ENCODE data around the gene ZDHHC1.

Gene ZDHHC1, protein sequence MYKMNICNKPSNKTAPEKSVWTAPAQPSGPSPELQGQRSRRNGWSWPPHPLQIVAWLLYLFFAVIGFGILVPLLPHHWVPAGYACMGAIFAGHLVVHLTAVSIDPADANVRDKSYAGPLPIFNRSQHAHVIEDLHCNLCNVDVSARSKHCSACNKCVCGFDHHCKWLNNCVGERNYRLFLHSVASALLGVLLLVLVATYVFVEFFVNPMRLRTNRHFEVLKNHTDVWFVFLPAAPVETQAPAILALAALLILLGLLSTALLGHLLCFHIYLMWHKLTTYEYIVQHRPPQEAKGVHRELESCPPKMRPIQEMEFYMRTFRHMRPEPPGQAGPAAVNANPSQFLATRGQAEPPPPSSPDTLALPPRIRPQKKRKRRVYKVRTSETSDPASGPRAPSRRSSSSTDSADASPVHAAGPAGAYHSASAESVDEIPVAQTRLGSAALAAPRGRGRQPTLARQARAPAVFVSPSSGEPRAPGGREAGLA

DNA sequence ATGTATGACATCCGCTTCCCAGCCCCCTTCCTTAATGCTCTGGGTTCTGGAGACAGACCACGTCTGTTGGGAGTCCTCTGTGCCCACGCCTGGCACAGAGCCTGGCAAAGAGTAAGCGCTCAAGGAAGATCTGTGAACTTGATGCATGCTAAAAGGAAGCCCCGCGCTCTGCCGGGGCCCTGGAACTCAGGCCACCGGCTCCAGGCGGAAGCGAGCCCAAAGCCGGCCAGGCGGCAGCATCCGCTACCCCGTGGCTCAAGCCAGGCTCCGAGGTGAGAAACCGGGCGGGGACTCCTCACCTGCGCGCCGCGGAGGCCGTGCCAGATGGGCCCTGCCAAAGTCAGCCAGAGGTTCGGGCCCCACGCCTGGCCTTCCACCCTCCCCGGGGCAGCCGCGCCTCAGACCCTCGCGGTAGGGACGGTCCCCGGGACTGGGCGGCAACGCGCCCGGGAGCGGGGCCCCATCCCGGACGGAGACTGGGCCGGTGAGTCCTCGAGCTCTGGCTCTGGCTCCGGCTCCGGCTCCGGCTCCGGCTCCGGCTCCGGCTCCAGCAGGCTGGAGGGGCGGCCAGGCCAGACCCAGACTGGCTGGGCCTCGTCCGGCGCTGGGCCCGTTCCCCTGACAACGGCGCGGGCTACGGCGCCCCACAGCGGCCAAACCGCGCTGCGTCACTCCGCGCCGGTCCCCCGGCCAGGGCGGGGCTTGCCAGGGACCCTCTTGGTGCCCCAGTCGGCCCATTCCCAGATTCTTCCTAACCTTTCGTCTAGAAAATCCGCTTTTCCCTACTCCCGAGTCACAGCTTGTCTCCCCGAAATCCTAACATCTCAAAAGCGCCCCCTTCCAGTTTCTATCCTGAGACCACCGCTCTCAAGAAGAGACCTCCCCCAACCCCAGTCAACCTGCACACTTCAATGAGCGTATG lies at the start of gene ZDHHC1:
ZDHHC1 (minus strand) TSS at position 606 of the 922 bp plus-strand sequence. CDS start 8,702 bp downstream, outside the sequence.
- DNase-seq = peak; percentile 23

DNA sequence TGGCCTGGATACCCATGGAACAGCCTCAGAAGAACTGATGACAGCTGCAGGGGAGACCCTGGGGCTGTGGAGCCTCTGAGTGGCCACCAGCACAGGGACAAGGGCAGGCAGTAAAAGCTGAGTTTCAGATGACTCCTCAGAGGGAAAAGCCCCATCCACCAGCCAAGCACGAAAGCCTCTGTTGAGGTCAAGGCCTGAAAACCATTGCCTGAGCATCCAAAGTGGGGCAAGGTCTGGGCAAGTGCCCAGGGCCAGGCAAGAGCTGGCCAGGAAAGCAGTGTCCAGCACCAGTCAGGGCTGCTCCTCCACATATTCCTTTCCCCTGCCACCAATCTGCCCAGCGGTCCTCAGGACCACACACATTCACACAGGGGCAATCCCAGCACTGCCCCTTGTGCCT lies 48.3 kb upstream of the ZDHHC1 start:
- DNase-seq = no peak

DNA sequence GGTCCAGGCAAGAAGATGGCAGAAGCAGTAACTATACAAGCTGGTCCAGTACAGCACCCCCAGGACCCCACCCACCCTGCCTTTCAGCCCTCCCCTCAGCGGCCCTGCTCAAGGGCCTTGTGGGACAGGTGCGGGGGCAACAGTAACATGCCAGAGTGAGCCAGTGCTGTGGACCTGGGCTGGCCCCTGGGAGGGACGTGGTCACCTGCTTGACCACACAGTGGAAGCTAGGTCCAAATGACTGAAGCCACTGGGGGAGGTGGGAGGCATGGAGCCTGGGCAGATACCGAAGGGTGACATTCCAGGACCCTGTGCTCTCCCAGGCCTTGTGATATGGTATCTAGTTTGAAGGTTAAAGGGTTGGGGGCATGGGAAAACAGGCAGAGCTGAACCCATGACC lies 47.4 kb upstream of the ZDHHC1 start:
- DNase-seq = no peak

DNA sequence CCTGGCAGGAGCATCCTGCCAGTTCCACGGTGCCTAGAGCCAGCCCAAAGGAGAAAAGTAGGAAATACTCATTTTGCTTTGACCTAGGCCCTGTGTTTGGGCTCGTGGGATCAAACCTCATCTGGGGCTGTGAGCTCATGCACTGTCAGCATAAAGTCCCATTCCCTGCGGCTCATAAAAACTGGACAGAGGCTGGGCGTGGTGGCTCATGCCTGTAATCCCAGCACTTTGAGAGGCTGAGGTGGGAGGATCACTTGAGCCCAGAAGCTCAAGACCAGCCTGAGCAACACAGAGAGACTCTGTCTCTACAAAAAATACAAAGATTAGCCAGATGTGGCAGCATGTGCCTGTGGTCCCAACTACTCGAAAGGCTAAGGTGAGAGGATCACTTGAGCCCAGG lies 46.8 kb upstream of the ZDHHC1 start:
- DNase-seq = no peak

DNA sequence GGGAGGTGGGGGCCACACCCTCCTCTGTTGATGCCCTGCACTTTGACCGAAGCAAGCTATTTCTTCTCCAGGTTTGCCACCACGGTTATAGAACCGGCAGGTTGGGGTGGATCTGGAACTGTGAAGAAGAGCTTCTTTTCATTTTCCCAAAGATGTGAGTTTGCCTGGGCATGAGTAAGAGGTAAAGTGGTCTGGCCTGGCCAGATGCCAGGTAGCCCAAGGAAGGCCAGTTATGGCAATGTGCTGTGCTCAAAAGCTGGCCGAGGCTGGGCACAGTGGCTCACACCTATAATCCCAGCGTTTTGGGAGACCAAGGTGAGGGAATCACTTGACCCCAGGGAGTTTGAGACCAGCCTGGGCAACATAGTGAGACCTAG lies 46.0 kb upstream of the ZDHHC1 start:
- DNase-seq = no peak

DNA sequence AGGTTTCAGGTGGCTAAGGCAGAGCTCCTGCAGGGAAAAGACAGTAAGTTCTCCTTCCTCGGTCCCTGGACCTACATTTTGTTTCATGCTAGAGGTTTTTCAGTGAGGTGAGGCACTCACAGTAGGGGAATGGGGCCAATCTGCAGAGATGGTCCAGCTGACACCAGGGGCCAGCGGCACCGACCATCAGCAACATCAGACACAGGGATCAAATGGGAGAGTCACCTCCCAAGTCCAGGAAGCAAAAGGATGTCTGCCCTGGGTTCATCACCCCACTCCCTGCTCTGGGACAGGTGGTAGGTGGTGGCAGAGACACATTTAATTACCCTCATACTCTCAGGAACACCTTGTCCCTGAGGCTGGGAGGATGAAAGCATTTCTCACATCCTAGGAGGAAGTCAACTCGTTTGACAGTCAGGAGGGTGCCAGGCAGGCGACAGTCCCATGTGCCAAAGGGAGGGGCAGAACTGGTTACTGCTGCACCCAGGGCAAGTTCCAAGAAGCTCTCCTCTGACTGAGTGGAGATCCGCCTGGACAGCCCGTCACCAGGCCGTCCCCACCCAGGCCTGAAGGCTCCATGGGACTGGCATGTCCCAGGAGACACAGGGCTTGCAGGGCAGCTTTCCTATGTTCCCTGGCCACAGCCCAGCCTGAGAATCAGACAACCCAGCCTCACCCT lies 45.5 kb upstream of the ZDHHC1 start:
- DNase-seq = no peak

DNA sequence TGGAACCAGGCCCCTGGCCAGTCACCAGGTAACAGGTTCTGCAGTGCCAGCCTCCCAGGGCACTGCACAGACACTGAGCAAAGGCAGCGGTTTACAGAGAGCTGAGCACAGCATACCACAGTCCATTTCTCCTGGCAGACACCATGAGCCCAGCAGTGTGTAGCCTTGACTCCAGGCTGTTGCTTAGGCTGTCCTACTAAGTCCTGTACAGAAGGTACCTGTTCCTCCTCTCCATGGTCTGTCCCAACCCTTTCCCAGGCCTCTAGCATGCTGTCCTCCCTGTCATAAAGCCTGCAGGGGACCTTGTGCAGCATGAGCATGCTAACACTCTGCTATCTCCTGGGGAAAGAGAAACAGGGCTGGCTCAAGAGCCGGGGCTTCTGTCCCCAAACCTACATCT lies 44.7 kb upstream of the ZDHHC1 start:
- no peak for DNase-seq

DNA sequence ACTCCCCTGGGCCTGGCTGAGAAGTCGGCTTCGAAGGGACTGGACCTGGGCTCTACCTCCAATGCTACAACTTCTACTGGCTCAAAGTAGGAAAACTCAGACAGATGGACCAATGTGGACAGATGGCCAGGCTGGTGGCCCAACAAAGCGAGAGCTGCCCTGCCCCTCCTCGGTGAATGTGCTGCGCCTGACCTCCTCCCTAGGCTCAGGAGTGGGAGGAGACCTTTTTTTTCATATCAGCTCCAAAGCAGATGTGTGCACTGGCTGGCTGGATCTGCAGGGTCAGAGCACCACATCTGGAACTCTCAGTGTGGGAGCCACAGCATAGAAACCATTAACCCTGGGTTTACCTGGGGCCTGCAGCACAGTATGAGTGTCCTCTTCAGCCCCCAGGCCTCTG lies 43.9 kb upstream of the ZDHHC1 start:
- no peak for DNase-seq

DNA sequence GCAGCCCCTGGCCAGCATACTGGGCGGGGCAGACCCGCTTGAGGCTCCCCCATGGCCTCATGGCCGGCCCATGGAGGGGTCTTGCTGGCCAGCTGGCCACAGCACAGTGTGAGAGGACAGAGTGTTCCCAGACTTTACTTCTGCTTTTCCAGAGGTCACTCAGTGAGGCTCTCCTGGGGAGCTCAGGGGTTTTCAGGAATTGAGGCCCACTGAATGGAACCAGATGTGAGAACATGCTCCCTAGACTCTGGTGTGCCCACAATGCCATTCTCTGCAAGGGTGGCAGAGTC lies 43.5 kb upstream of the ZDHHC1 start:
- no peak for DNase-seq

DNA sequence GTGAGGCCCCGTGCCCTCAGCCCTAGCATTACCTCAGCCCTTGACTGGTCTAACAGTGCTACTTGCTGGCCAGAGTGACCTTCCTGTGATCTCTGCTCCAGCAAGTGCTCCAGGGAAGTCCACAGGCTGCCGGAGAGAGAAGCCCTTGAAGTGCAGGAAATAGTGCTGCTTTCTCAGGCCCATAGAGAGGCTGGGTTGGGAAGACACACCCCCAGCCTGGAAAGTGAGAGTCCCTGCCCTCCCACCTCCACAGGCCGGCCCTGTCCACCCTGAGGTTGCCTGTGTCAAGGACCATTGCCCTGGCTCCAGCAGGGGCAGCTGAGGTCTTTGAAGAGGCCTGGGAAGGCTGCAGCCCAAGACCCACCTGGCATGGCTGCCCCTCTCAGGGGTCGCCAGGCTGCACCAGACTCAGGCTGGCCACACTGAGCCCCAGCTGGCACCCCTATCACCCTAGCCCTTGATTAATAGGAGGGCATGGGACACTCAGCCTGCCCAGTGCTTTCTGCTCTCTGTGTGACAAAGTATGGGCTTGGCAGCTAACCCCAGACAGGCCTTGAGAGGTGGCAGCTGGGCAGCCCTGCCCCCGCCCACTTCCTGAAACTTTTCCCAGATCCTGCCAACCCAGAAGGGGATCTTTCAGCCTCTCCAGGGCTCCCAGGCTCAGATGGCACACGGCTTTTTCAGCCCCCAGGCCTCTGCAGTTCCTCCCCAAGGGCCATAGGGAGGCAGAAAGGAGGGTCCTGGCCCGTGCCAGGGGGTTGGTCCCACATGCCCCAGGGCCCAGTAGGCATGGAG lies 43.0 kb upstream of the ZDHHC1 start:
- DNase-seq = no peak

DNA sequence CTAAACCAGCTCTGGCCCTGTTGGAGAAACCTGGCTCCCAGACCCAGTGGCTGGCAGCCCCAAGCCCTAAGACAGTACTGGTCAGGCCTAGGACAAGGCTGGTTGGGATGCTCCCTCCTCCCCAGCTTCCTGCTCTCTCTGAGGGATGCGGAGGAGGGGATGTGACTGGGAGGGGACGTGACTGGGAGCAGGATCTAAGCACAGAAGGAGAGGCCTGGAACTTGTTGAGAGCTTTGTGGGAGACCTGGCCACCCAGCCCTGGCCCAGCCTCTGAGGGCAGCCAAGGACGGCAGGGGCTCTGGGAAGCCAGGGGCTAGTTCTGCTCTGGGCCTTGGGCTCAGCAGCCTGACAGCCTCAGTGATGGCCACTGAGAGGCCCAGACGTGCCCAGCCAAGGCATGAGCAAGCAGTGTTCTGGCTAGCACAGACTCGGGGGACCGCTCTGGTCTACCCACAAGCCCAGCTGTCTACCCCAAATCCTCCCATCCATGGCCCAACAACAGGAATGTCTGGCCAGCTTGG lies 41.9 kb upstream of the ZDHHC1 start:
- DNase-seq = no peak

DNA sequence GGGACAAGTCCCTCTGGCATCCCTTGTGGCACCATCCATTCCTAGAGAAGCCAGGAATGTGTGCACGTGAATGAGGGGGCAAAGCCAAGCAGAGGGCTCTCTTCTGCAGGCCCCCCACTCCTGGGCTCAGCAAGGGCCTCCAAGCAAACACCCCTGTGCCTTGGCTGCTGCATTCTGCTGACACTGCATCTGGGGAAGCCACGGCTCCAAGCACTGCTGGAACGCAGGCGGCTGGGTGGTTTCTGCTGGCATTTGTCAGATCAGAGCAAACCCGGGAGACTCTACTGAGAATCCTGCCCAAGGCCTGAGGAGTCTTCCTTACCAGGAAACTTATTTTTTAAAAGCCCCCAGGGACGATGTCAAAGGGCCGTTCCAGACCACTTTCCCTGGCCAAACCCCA lies 41.3 kb upstream of the ZDHHC1 start:
- no peak for DNase-seq

DNA sequence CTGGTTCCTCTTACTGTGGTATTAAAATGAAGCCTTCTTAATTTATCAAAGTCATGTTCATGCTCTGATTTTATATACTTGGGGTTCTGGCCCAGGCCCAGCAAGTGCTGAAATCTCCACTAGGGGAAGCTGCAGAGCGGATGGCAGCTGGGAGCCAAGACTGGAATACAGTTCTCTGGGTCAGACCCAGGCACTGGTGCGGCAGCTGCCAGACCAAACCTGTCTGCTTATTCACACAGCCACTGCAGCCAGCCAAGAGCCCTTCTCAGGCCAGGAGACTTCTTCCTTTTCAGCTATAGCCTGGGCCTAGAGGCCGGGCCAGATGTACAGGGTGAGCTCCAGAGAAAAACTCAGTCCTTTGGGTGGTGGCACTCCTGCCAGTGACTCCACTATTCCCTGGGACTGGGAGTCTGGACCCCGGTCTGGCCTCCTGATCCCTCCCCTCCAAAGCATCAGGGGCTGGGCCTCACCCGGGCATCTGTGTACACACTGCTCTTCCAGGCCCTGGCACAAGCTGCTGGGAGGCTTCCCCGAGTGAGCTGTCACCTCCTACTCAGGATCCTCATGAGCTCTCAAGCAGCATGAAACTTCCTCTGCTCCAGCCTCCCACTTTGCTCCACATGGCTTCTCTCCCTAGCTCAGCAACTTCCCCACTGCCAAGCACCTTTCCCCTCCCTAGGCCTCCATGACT lies 40.3 kb upstream of the ZDHHC1 start:
- DNase-seq = no peak

DNA sequence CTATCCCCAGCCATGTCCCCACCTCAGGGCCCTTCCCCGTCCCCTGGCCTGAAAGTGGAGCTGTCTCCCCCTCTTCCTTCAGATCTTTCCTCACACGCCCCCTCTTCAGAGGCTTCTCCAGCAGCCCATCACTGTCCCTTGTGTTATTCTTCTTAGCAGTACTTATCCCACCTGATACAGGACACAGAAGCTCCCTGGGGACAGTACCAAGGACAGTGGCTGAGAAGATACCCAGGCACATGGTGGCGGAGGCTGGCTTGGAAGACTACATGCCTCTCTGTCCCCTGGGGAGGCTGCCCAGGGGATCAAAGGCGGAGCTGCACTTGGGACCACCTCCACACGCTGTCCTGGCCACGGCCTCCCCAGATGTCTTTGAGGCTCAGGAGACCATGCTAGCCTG lies 38.6 kb upstream of the ZDHHC1 start:
- no peak for DNase-seq

DNA sequence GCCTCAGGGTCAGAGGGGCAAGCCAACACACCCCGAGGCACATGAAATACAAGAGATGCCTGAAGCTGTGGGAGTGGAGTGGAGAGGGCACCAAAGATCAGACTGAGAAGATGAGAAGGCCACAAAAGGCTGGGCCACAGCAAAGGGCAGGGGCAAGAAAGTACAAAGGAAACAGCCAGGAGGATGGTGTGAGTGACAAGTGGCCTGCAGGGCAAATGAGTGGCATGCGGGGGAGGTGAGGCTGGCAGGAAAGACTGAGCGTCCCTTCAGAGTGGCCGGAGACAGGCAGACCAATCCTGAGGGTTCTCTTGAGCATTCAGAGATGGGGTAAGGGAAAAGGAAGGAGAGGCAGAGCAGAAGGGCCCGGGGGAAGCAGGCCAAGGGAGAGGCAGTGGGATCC lies 37.8 kb upstream of the ZDHHC1 start:
- DNase-seq = no peak

DNA sequence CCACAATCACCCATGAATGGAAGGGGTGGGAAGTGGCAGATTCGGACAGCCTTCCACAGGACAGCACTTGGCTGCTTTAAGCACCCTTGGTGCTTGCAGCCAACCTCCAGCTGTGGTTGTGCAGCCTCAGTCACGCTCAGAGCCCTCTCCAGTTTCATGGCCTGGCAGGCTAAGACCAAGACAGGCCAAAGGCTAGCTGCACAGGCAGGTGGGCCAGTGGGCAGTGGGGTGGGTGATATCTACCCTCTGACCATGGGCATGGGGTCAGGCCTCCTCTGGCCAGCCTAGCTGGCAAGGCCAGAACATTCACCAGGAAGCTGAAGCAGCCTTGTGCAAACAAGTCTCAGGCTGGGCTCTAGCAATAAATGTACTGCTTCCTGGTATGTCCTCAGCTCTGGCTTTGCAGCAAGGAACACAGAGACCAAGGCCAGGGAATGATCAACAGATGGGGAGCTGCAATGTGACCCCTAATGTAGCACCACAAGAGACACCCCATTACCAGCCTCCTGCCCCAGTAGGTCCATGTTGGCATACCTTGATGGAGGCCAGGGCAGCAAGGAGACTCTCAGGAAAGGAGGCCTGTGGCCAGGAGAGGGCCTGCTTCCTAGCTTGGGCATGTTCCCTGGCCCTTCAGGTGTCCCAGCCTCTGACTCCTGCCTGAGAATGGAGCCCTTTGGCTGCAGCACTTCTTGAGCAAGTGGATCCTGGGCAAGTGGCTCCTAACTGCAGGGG lies 35.6 kb upstream of the ZDHHC1 start:
- DNase-seq = no peak

DNA sequence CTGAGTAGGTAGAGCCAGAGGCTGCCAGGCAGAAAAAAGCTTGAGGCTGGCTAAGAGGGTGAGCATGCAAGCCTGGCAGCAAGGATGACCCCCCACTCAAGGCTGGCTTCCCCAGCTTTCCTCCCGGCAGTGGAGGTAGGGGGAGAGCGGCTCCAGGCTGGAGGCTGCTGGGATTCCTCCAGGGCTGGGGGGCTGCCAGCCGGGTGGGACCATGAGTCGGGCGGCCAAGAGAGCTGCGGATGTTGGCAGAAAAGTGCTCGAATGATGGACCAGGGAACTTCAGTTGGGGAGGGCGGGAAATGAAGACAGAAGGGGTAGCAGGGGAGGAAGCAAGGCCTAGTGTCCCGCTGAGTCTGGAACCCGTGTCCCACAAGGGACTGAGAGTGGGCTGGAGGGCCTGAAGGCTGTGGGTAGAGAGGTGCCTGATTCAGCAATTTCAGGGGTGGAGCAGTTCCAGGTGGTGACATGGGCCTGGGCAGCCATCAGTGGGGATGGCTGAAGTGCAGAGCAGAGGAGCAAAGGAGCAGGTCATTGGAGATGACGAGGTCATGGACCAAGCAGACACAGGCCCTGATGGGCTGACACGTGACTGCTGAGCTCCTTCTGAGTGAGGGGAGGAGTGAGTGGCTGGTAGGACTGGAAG lies 34.9 kb upstream of the ZDHHC1 start:
- DNase-seq = no peak

DNA sequence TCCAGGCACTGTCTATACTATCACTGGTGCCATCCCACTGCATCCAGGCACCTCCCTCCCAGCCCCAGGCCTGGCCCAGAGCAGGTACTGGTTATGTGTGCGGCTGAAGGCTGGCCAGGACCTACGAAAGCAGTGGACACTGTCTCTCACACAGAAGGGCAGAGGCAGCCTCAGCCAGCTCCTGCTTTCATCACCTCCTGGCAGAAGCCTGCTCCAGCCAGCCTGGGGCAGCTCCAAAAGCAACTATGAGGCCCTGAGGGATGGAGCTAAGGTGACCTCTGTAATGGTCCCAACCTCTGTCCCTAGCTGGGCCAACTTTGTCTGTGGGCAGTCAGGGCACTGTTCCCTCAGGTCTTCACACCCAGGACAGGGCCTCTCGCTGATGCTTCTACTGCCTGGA lies 33.5 kb upstream of the ZDHHC1 start:
- DNase-seq = no peak

DNA sequence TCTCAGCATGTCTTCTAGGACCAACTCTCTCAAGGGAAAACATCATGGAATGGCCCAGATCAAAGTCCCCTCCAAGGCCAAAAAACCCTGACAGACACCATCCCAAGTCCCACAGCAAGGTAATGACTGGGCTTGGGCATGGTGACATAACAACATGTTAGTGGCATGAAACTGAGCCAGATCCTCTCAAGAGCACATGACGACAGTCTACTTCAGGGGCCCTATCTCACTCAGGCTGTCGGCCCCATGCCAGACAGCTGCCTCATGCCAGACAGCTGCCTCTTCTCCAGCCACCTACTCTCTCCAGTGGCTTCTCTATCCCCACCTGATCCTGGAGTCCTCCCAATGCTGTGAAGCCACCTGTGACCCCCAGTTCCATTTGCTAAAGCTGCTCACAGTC lies 33.1 kb upstream of the ZDHHC1 start:
- no peak for DNase-seq

DNA sequence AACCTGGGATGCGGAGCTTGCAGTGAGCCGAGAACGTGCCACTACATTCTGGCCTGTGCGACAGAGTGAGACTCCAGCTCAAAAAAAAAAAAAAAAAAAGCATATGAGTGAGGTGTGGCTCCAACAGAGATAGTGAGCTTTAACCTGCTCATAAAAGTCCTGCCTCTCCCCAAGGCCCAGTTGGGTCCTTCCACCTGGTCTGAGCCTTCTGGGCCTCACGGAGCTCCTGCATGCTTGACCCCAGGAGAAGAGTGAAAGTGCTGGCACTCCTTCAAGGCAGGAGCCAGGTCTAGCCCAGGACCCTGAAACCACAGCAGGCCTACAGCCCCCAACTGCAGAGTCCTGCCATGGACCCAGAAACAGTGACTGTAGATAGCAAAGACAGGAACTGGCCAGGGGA lies 32.3 kb upstream of the ZDHHC1 start:
- no peak for DNase-seq
